ENCODE data around the gene BPHL. TPM values are rescaled to one million over a fixed set of nuclear protein-coding genes. Genes with fewer than 3 reads are reported as not detected.

Gene BPHL
- total and polyA plus RNA-seq, 2 donors (not counting 1 experiment from before 2014, with no cell fraction given) = 10.3 to 14.3 TPM

DNA sequence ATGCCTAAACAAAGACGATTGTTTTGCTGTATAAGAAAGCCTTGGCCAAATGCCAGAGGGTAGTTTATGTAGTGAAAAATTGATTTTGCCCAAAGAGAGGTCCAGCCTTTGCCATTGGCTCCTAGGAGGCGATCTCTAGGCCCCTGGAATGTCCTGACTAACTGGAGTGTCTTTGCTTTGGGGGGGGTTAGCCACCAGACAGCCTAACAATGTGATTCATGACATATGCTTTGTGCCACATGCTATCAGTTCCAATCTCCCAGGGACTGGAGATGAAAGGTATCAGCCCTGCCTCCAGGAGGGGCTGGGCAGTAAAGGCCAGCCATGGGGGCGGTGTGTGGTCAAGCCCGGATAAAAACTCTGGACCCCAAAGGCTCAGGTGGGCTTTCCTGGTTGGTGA lies 71.5 kb downstream of the BPHL start:
- ChIA-PET POLR2A (no interaction called here), CTCF (no interaction called here)
- Histone ChIP-seq H3K27me3 (replicated peaks in 1 of 4; ENCODE audit: control extremely low read depth in 1 of 4, control insufficient read depth in 3 of 4, insufficient read depth in 4 of 4, low read length in 3 of 4) (peaks cover 0 to 5% (median 0%) of the 10 kb centered on the region in 4 experiments), H3K36me3 (replicated peaks in 1 of 2; ENCODE audit: control extremely low read depth in 1 of 2, control insufficient read depth in 1 of 2, extremely low read depth in 1 of 2, insufficient read depth in 2 of 2, low read length in 1 of 2) (no peaks in the 10 kb centered on the region), H4K20me1 (ENCODE audit: control insufficient read depth, insufficient read depth, low read length, poor library complexity, severe bottlenecking) (no peaks in the 10 kb centered on the region), H3K4me3 (ENCODE audit: control extremely low read depth in 1 of 5, extremely low read depth in 1 of 5, insufficient read depth in 1 of 5, low read depth in 2 of 5, low read length in 4 of 5) (no peak overlapping the region), H3K79me2 (ENCODE audit: control insufficient read depth, insufficient read depth, low read length) (no peaks in the 10 kb centered on the region), H3K27ac (ENCODE audit: low read length in 2 of 2) (no peak overlapping the region), H3K9me3 (ENCODE audit: control extremely low read depth in 1 of 3, control insufficient read depth in 2 of 3, insufficient read depth in 1 of 3, low read length in 2 of 3) (no peaks in the 10 kb centered on the region), H3K4me1 (ENCODE audit: control insufficient read depth in 2 of 2, insufficient read depth in 2 of 2, low read length in 2 of 2) (no peaks in the 10 kb centered on the region), H3K4me2 (replicated peaks; ENCODE audit: low read depth, low read length, poor library complexity, severe bottlenecking) (no peak overlapping the region), H2AFZ (ENCODE audit: insufficient read depth, low read depth, low read length, poor library complexity, severe bottlenecking) (no peak overlapping the region), H3K9ac (ENCODE audit: low read length) (no peak overlapping the region)
- Mint-ChIP-seq H3K4me3 (no peak overlapping the region), H3K27ac (no peak overlapping the region), H3K4me1 (no peaks in the 10 kb centered on the region), H3K9me3 (ENCODE audit: insufficient read depth) (no peaks in the 10 kb centered on the region), H3K27me3 (peaks cover 10% of the 10 kb centered on the region)
- DNase-seq = no peak
- WGBS (ENCODE audit: insufficient coverage) = 88% methylated on average over 3 of the region's 4 CpGs
- intact Hi-C loops (cut with micrococcal nuclease) = no loop called here
- no peak for TF ChIP-seq EZH2 (IDR thresholded peaks at IDR 0.05; ENCODE audit: borderline replicate concordance, insufficient read depth, low read depth, low read length, poor library complexity, severe bottlenecking)
- TF ChIP-seq, protein P1, sequence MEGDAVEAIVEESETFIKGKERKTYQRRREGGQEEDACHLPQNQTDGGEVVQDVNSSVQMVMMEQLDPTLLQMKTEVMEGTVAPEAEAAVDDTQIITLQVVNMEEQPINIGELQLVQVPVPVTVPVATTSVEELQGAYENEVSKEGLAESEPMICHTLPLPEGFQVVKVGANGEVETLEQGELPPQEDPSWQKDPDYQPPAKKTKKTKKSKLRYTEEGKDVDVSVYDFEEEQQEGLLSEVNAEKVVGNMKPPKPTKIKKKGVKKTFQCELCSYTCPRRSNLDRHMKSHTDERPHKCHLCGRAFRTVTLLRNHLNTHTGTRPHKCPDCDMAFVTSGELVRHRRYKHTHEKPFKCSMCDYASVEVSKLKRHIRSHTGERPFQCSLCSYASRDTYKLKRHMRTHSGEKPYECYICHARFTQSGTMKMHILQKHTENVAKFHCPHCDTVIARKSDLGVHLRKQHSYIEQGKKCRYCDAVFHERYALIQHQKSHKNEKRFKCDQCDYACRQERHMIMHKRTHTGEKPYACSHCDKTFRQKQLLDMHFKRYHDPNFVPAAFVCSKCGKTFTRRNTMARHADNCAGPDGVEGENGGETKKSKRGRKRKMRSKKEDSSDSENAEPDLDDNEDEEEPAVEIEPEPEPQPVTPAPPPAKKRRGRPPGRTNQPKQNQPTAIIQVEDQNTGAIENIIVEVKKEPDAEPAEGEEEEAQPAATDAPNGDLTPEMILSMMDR (IDR thresholded peaks at IDR 0.05) = no peak
- no peak for ATAC-seq (ENCODE audit: low read depth)

- Mint-ChIP-seq H3K4me3 (no peak overlapping the region), H3K27me3 (peaks cover 10% of the 10 kb centered on the region), H3K4me1 (no peaks in the 10 kb centered on the region), H3K9me3 (ENCODE audit: insufficient read depth) (no peaks in the 10 kb centered on the region), H3K27ac (no peak overlapping the region)
- intact Hi-C loops (cut with micrococcal nuclease) = no loop called here
- Histone ChIP-seq H3K79me2 (ENCODE audit: control insufficient read depth, insufficient read depth, low read length) (no peaks in the 10 kb centered on the region), H3K4me3 (ENCODE audit: control extremely low read depth in 1 of 5, extremely low read depth in 1 of 5, insufficient read depth in 1 of 5, low read depth in 2 of 5, low read length in 4 of 5) (no peak overlapping the region), H3K27me3 (replicated peaks in 1 of 4; ENCODE audit: control extremely low read depth in 1 of 4, control insufficient read depth in 3 of 4, insufficient read depth in 4 of 4, low read length in 3 of 4) (peaks cover 0 to 3% (median 0%) of the 10 kb centered on the region in 4 experiments), H3K27ac (ENCODE audit: low read length in 2 of 2) (no peak overlapping the region), H3K9me3 (ENCODE audit: control extremely low read depth in 1 of 3, control insufficient read depth in 2 of 3, insufficient read depth in 1 of 3, low read length in 2 of 3) (peaks cover 0 to 2% (median 0%) of the 10 kb centered on the region in 3 donors), H3K36me3 (replicated peaks in 1 of 2; ENCODE audit: control extremely low read depth in 1 of 2, control insufficient read depth in 1 of 2, extremely low read depth in 1 of 2, insufficient read depth in 2 of 2, low read length in 1 of 2) (no peaks in the 10 kb centered on the region), H2AFZ (ENCODE audit: insufficient read depth, low read depth, low read length, poor library complexity, severe bottlenecking) (no peak overlapping the region), H4K20me1 (ENCODE audit: control insufficient read depth, insufficient read depth, low read length, poor library complexity, severe bottlenecking) (no peaks in the 10 kb centered on the region), H3K4me2 (replicated peaks; ENCODE audit: low read depth, low read length, poor library complexity, severe bottlenecking) (no peak overlapping the region), H3K9ac (ENCODE audit: low read length) (no peak overlapping the region), H3K4me1 (ENCODE audit: control insufficient read depth in 2 of 2, insufficient read depth in 2 of 2, low read length in 2 of 2) (no peaks in the 10 kb centered on the region)
- no peak for ATAC-seq (ENCODE audit: low read depth)
- TF ChIP-seq, protein P1 (IDR thresholded peaks at IDR 0.05) = no peak
- TF ChIP-seq EZH2 (IDR thresholded peaks at IDR 0.05; ENCODE audit: borderline replicate concordance, insufficient read depth, low read depth, low read length, poor library complexity, severe bottlenecking) = no peak
- no peak for DNase-seq
- CTCF ChIA-PET = no interaction called here
- POLR2A ChIA-PET = no interaction called here
- WGBS (ENCODE audit: insufficient coverage) = 93% methylated on average over 5 of the region's 5 CpGs
Observed at GRCh38 chr6:3190779-3191178, 72.3 kb downstream of the BPHL start.
